Esophagus squamous epithelium (tissue), 5 donors: ENCODE results near the gene KRCC1. TPM values are rescaled to one million over a fixed set of nuclear protein-coding genes. Genes with fewer than 3 reads are reported as not detected.
"Not testable (repeated sequence)": the region's sequence is repeated elsewhere in the genome, so short reads cannot be mapped to it uniquely, and the experiment has no call there.

Source experiments
- DNase-seq: peaks from one replicate; lab custom pipeline; 2025; lab: John Stamatoyannopoulos, UW
- H3K27ac ChIP-seq, 4 donors: fragments of 200-600 bp; sonication (generic); one replicate each; pipeline ENCODE4 v1.5.1; 2016 to 2019; ENCODE audit warnings: mild to moderate bottlenecking in 1 of 4
- H3K27me3 ChIP-seq, 4 donors: fragments of 200-600 bp; sonication (generic); 1 replicate in 3 of 4; 2 replicates in 1 of 4; pipeline versions ENCODE4 v1.5.1 to v1.6.0; 2017 to 2021; ENCODE audit warnings: antibody characterized with exemption in 1 of 4
- H3K36me3 ChIP-seq, 3 donors: fragments of 200-600 bp; sonication (generic); one replicate each; pipeline ENCODE4 v1.5.1; 2016 to 2019
- H3K4me1 ChIP-seq, 3 donors: fragments of 200-600 bp; sonication (generic); one replicate each; pipeline ENCODE4 v1.5.1; 2017 to 2019
- H3K4me3 ChIP-seq, 4 donors: fragments of 200-600 bp; sonication (generic); 1 replicate in 3 of 4; 2 replicates in 1 of 4; pipeline ENCODE4 v1.5.1; 2016 to 2019; ENCODE audit warnings: mild to moderate bottlenecking in 2 of 4, moderate library complexity in 1 of 4
- H3K9me3 ChIP-seq, 3 donors: fragments of 200-600 bp; sonication (generic); one replicate each; pipeline ENCODE4 v1.5.1; 2016 to 2019
- CTCF ChIP-seq, 6 experiments: fragments of 450-650 bp in 4 of 6; fragments of 200-600 bp in 2 of 6; sonication (generic) in 2 of 6; IDR thresholded peaks; one replicate each; pipeline ENCODE4 v1.5.1; 2016 to 2019; ENCODE audit warnings: antibody characterized with exemption in 6 of 6, mild to moderate bottlenecking in 4 of 6, moderate library complexity in 4 of 6
- POLR2A ChIP-seq, 4 donors: fragments of 450-650 bp; IDR thresholded peaks; one replicate each; pipeline ENCODE4 v1.6.1; 2017; ENCODE audit warnings: antibody characterized with exemption in 4 of 4, mild to moderate bottlenecking in 4 of 4, moderate library complexity in 3 of 4
- WGBS, 2 donors: methylation state at CpG; one replicate each; pipeline ENCODE4 v1.1.5; 2018; 5-methylcytosine and 5-hydroxymethylcytosine counted together
- intact Hi-C: fragments of 100-400 bp; cut with DNase I; formaldehyde crosslinking; loops from one replicate; pipeline ENCODE4 v1.15.0; 2022
- small RNA-seq, 4 donors: library from RNA; depleted of rRNA; stranded (forward); fragments of <200 nt; gene quantifications; one replicate each; pipeline ENCODE3, GENCODE V24; 2016
- total RNA-seq, 4 donors: library from RNA; depleted of rRNA; stranded (reverse); fragments of >200 nt; gene quantifications; one replicate each; pipeline ENCODE4 v1.1.0, GENCODE V29; 2016
- donor health status: DM: yes; HTN: yes; CAD: no.

KRCC1 gene
- total RNA-seq, 4 donors from 2014 or later = 11.7 to 28.4 (median 20.1) TPM

- DNase-seq = no peak
- Histone ChIP-seq H3K27me3 (no peaks in the 10 kb centered on the region), H3K4me1 (peaks cover 0 to 1% (median 0%) of the 10 kb centered on the region in 3 donors), H3K4me3 (no peak overlapping the region), H3K36me3 (no peaks in the 10 kb centered on the region), H3K27ac (no peak overlapping the region), H3K9me3 (no peaks in the 10 kb centered on the region)
- 60 to 80% methylated on average over 1 of the region's 6 CpGs for WGBS, 2 donors
- intact Hi-C loops = no loop called here
- no peak for TF ChIP-seq POLR2A (IDR thresholded peaks at IDR 0.05)
- no peak for TF ChIP-seq CTCF (IDR thresholded peaks at IDR 0.05)
Observed at GRCh38 chr2:87996570-87996969, 59.0 kb downstream of the KRCC1 start.

GRCh38 chr2:87995756-87996155, 59.8 kb downstream of the KRCC1 start:
- Histone ChIP-seq H3K27ac (no peak overlapping the region), H3K27me3 (no peaks in the 10 kb centered on the region), H3K36me3 (no peaks in the 10 kb centered on the region), H3K4me1 (no peaks in the 10 kb centered on the region), H3K4me3 (no peak overlapping the region), H3K9me3 (no peaks in the 10 kb centered on the region)
- intact Hi-C loops = no loop called here
- DNase-seq = no peak
- 64 to 65% methylated on average over 1 of the region's 1 CpG for WGBS, 2 donors
- TF ChIP-seq POLR2A (IDR thresholded peaks at IDR 0.05) (no peak), CTCF (IDR thresholded peaks at IDR 0.05) (no peak)

GRCh38 chr2:87994304-87994850, 61.2 kb downstream of the KRCC1 start:
- H3K36me3 ChIP-seq, H3K27ac ChIP-seq, intact Hi-C loops, H3K9me3 ChIP-seq, H3K27me3 ChIP-seq, H3K4me3 ChIP-seq, H3K4me1 ChIP-seq, DNase-seq: not testable (repeated sequence)
- 47 to 52% methylated on average over 4 to 7 of the region's 7 CpGs for WGBS, 2 donors

GRCh38 chr2:87992569-87992968, 63.0 kb downstream of the KRCC1 start:
- WGBS, 2 donors = 40% methylated on average over 1 of the region's 3 CpGs; no CpG with 5 or more reads in 1 of the 2 donors
- H3K4me3 ChIP-seq, intact Hi-C loops, H3K27ac ChIP-seq, H3K9me3 ChIP-seq, H3K4me1 ChIP-seq, DNase-seq, H3K36me3 ChIP-seq, H3K27me3 ChIP-seq: not testable (repeated sequence)

- no CpG with 5 or more reads among the region's 1 CpG for WGBS, 2 donors
- H3K9me3 ChIP-seq, H3K4me3 ChIP-seq, H3K4me1 ChIP-seq, H3K27me3 ChIP-seq, H3K36me3 ChIP-seq, intact Hi-C loops, DNase-seq, H3K27ac ChIP-seq: not testable (repeated sequence)
Observed at GRCh38 chr2:87987473-87987872, 68.1 kb downstream of the KRCC1 start.

- H3K27me3 ChIP-seq, DNase-seq, H3K27ac ChIP-seq, intact Hi-C loops, H3K36me3 ChIP-seq, H3K9me3 ChIP-seq, H3K4me1 ChIP-seq, H3K4me3 ChIP-seq: not testable (repeated sequence)
- 81% methylated on average over 3 of the region's 5 CpGs; no CpG with 5 or more reads in 1 of the 2 donors for WGBS, 2 donors
Observed at GRCh38 chr2:87985902-87986301, 69.7 kb downstream of the KRCC1 start.

- H3K27me3 ChIP-seq, H3K4me3 ChIP-seq, H3K9me3 ChIP-seq, H3K27ac ChIP-seq, H3K36me3 ChIP-seq, H3K4me1 ChIP-seq, intact Hi-C loops, DNase-seq: not testable (repeated sequence)
- no CpG with 5 or more reads among the region's 3 CpGs for WGBS, 2 donors
Observed at GRCh38 chr2:87981182-87981581, 74.4 kb downstream of the KRCC1 start.

Small RNA genes lying within 50 kb of the gene (small RNA-seq; reads per million reads assigned to genes)
- gene MIR4780 (0 reads per million in 4 donors), gene RNU2-63P (0 to 2.7 (median 0.17) reads per million in 4 donors)

Other genes starting within 250 kb of the KRCC1 start
- gene RGPD2, start 230.0 kb downstream of the KRCC1 start, total RNA-seq = 1 to 10 TPM in 3 of 4 donors, not detected in 1; 1.3 to 1.9 (median 1.6) TPM
- gene RNU2-63P, start 39.2 kb downstream of the KRCC1 start, total RNA-seq = not detected
- under 1 TPM in 1 of 4 donors, not detected in 3; 0.27 TPM for gene SMYD1, start 12.0 kb upstream of the KRCC1 start, total RNA-seq
- not detected for gene FABP1, start 72.3 kb upstream of the KRCC1 start, total RNA-seq
- gene THNSL2, start 114.6 kb upstream of the KRCC1 start, total RNA-seq = 10 to 100 TPM in 1 of 4 donors, 1 to 10 TPM in 2, under 1 TPM in 1; 0.22 to 15.8 (median 6.0) TPM